ENCODE data around the gene MAPKAPK5.
"Not testable (repeated sequence)": the region's sequence is repeated elsewhere in the genome, so short reads cannot be mapped to it uniquely, and the experiment has no call there.

MAPKAPK5 gene

DNA sequence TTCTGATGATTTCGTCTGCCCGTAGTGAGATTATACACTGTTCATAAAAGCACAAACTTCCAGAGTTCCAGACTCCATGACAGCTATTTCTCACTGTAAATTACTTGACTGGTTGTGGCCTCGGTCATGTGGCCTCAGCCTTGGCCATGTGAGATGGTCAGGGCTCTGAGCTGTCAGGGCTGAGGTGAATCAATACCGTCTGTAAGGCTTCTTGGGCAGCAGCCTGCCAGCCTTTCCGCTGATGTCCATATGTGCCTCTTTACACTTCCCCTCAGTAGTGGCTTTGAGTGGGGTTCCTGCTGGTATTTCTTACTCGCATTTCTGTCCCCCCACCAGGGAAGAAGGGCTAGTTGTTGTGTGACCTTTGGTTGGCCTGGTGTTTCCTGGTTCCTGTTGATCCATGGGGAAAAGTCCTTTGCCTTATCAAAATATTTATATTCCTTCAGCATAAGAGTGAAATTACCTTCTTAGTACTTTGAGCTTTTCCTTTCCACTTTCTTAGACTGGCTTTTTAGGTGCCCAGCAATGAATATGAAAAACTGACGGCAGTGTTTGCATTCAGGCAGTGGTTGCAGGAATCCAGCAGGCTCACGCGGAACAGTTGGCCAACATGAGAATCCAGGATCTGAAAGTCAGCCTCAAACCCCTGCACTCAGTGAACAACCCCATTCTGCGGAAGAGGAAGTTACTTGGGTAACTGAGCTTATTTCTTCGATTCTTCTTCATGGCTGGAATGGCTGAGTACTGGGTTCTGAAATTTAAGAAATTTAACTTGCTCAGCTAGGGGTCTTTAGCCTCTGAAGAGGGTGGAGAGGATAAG is 46.1 kb downstream of the MAPKAPK5 start:
- DNase-seq: no peak

DNA sequence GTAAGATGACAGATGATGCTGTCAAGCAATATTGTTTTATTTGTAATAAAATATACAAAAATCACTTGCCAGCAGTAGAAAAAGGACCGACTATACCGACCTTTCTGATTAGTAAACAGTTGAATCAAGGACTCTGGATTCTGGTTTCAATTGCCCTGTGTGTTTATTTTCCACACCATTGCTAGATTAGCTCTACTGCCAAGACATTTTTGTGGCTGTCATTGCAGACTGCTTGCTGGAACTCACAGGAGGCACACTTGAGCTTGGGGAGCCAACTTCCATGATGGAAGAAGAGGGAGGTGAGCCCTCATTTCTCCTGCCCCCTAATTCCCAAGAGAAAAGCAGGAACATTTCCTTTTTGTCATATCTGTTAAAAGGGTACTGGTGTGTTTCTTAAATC is 51.3 kb downstream of the MAPKAPK5 start:
- DNase-seq: no peak

DNA sequence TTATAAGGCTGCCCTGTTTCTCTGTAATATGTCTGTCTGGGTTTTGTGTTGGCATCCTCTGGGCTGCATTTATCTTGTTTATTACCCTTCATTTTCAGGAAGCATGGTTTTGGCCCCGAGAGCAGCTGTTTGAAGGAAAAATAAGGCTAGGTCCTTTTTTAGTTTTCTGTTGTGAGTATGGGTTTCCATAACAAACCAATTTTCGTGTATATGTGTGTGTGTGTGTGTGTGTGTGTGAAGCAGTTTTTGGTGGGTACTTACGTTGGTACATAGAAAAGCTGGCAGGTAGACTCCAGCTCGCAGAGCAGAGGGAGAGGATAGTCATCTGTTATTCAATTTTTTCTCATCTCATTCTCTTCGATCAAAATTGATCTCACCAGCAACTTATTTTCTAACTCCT is 52.5 kb downstream of the MAPKAPK5 start:
- DNase-seq: no peak

DNA sequence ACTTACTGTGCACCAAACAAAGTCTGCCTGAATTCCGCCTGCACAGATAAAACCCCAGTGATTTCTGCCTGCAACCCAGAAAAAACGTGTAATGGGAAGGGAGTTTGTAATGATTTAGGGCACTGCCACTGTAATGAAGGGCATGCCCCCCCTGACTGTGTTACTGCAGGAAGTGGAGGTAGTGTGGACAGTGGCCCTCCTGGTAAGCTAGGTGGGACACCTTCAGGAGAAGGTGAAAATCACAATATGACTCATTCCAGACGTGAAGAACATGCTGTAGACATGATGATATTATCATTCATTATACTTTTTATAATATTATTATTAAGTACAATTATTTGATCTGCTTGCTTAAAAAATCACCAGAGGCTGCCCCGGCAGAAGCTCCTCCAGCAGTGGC is 59.2 kb downstream of the MAPKAPK5 start:
- DNase-seq: no peak

DNA sequence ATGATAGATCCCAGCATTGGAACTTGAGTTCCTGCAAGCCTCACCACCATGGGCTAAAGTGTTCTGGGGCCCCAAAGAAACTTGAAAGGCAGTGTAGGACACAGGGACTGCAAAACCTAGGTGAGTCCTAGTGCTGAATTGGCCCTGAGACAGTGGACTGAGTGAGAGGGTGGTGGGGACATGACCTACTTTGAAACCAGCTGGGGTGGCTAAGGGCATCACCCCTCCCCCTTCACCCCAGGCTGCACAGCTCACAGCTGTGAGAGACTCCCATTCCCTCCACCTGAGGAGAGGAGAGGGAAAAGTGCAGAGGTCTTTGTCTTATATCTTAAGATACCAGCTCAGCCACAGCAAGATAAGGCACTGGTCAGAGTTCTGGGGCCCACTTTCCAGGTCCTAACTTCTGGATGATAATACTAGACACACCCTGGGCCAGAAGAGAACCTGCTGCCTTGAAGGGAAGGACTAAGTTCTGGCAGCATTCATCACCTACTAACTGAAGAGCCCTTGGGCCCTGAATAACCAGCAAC is 62.5 kb downstream of the MAPKAPK5 start:
- no peak for DNase-seq

DNA sequence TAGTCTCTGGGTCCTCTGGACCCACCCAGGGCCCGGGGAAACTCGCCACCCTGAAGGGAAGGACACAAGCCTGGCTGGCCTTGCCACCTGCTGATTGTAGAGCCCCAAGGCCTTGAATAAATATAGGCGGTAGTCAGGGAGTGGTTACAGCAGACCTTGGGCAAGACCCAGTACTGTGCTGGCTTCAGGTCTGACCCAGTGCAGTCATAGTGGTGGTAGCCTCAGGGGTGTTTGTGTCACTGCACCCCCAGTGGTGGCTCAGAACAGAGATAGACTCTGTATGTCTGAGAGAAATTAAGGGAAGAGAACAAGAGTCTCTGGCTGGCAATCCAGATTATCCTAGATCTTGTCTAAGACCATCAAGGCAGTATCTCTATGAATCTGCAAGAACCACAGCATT is 63.5 kb downstream of the MAPKAPK5 start:
- no peak for DNase-seq

DNA sequence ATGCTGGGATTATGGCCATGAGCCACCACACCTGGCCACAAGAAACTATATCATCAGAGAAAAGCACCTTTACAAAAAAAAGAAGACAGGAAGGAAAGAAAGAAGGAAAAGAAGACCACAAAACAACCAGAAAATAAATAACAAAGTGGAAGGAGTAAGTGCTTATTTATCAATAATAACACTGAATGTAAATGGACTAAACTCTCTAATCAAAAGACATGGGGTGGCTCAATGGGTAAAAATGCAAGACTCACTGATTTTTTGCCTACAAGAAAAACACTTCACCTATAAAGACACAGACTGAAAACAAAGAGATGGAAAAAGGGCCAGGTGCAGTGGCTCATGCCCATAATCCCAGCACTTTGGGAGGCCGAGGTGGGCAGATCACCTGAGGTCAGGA is 65.7 kb downstream of the MAPKAPK5 start:
- DNase-seq: no peak

DNA sequence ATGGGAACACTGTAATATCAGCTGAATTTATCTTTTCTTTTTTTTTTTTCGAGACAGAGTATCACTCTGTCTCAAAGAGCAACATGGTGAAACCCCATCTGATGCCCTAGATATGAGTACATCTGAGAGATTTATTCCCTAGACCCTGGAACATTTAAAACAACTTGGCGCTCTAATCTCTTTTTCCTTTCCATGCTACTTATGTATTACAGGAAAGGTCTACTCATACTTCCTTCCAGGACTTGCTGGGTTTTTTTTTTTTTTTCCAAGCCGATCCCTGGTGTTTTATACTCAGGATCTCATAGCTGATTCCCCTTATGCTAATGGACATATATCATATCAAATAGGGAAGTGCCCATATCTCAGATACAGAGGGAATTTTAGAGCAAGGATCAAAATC is 83.1 kb downstream of the MAPKAPK5 start:
- DNase-seq: no peak

GRCh38 chr12:111926631-111927030 is 84.6 kb downstream of the MAPKAPK5 start:
- DNase-seq: no peak

- no peak for DNase-seq
Observed at GRCh38 chr12:111927346-111927745, 85.3 kb downstream of the MAPKAPK5 start.

DNA sequence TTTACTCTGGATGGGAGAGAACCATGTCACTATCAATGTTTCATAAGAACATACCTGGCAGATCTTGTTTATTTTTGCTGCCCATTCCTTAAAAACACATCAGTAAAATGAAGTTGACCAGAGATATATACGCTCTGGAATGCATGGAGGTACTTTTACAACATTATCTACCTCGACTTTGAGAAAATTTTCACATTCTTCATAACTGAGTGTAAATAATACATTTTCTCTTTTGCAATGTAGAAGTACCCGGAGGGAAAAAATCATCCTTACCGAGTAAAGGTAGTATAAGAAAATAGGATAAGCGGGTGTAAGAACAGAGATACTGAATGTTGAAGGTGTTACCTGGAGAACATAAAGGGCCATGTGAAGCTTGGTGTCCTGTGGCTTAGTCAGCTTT is 90.2 kb downstream of the MAPKAPK5 start:
- DNase-seq: no peak

DNA sequence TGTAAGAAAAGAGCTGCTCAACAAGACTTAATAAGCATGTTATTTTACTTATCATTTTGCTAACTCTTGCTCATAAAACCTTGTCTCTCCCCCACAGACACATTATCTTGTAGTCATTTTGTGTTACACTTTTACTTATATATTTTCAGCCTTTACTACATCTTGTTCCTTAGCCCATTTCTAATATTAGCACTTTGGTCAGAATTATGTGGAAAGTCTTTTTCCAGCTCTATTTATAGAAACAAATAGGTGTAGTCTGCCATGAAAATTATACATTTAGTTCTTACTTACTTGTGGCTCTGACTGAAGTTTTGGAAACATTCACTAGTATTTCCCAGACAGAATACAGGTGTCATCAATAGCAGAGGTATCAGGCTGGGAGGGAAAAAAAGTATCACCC is 94.8 kb downstream of the MAPKAPK5 start:
- DNase-seq: no peak

DNA sequence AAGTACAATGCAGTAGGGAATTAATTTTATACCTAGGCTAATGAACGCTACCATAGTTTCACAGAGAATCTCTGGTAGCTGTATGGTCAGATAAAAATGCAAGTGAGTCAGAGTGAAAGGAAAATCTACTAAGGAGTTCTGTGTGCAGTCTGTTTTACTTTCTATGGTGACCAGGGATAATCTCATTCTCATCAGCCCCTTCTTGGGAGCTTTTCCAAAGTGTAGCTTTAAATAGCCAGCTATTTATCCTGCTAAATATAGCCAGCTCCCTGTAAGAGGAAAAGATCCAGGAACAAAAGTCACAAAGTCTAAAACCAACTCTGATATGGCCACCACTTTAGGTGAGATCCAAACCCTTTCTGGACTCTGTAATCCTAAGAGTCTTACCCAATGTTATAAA is 95.4 kb downstream of the MAPKAPK5 start:
- no peak for DNase-seq

GRCh38 chr12:111942557-111942956 is 100.5 kb downstream of the MAPKAPK5 start:
- no peak for DNase-seq

DNA sequence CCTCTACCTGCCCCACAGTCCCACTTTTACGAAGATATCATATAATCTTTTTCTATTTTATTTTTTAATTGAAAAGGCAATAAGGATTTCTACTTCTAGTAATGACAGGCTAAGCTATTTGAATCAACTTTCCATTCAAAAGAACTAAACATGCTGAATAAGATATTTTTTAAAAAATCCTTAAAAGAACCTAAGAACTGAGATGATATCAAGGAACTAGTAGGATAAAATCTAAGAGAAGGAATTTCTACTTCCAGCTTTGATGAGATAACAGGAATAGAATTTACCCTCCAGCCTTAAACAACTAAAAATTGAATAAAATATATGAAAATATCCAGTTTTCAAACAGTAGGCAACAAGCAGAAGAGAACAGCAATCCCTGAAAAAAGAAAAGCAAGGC is 101.9 kb downstream of the MAPKAPK5 start:
- DNase-seq: no peak

DNA sequence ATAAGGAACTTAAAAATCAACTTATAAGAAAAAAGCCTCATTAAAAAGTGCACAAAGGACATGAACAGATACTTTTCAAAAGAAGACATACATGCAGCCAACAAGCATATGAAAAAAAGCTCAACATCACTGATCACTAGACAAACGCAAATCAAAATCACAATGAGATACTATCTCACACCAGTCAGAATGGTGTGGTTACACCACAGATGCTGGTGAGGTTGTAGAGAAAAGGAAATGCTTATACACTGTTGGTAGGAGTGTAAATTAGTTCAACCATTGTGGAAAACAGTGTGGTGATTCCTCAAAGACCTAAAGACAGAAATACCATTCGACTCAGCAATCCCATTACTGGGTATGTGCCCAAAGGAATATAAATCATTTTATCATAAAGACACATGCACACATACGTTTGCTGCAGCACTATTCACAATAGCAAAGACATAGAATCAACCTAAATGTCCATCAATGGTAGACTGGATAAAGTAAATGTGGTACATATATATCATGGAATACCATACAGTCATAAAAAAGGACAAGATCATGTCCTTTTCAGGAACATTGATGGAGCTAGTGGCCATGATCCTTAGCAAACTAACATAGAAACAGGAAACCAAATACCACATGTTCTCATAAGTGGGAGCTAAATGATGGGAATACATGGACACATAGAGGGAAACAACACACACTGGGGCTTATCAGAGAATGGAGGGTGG is 109.1 kb downstream of the MAPKAPK5 start:
- DNase-seq: not testable (repeated sequence)

Measured in NCI-H774 (cell line).